GM10266 (cell line): Measurements from ENCODE around the gene TNFRSF4.
A peak's percentile ranks its signal among the peaks of the same experiment; 100 is the strongest.

Experiments
- DNase-seq: peaks from one replicate; pipeline ENCODE4 v3.0.0; 2012; ENCODE audit errors: extremely low spot score
- TF ChIP-seq, protein P1 (sequence below): IDR thresholded peaks from 2 replicates; pipeline ENCODE4 v1.5.1; 2012; ENCODE audit warnings: mild to moderate bottlenecking, low read depth; ENCODE audit not compliant: control insufficient read depth, insufficient read depth; ENCODE audit errors: missing control alignments

The TNFRSF4 gene

GRCh38 chr1:1173793-1174415 is 40.0 kb downstream of the TNFRSF4 start, which contains the start of gene TTLL10:
Gene TTLL10 (plus strand): TSS chr1:1173880. CDS start chr1:1179216, 5,336 bp downstream.
- DNase-seq, result no peak
- TF ChIP-seq, protein P1, sequence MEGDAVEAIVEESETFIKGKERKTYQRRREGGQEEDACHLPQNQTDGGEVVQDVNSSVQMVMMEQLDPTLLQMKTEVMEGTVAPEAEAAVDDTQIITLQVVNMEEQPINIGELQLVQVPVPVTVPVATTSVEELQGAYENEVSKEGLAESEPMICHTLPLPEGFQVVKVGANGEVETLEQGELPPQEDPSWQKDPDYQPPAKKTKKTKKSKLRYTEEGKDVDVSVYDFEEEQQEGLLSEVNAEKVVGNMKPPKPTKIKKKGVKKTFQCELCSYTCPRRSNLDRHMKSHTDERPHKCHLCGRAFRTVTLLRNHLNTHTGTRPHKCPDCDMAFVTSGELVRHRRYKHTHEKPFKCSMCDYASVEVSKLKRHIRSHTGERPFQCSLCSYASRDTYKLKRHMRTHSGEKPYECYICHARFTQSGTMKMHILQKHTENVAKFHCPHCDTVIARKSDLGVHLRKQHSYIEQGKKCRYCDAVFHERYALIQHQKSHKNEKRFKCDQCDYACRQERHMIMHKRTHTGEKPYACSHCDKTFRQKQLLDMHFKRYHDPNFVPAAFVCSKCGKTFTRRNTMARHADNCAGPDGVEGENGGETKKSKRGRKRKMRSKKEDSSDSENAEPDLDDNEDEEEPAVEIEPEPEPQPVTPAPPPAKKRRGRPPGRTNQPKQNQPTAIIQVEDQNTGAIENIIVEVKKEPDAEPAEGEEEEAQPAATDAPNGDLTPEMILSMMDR, result no peak

GRCh38 chr1:1173061-1173792 is 40.7 kb downstream of the TNFRSF4 start:
- TF ChIP-seq, protein P1, result no peak
- no peak for DNase-seq

GRCh38 chr1:1171546-1172340 is 42.2 kb downstream of the TNFRSF4 start:
- TF ChIP-seq, protein P1, result no peak
- DNase-seq, result peak; percentile 74

- TF ChIP-seq, protein P1, result no peak
Measured at GRCh38 chr1:1171161-1171545, 42.8 kb downstream of the TNFRSF4 start.

GRCh38 chr1:1170215-1171091 is 43.5 kb downstream of the TNFRSF4 start:
- no peak for DNase-seq
- TF ChIP-seq, protein P1, result no peak

More at GRCh38 chr1:1171161-1171545, 42.8 kb downstream of the TNFRSF4 start:
- DNase-seq, result no peak

DNA sequence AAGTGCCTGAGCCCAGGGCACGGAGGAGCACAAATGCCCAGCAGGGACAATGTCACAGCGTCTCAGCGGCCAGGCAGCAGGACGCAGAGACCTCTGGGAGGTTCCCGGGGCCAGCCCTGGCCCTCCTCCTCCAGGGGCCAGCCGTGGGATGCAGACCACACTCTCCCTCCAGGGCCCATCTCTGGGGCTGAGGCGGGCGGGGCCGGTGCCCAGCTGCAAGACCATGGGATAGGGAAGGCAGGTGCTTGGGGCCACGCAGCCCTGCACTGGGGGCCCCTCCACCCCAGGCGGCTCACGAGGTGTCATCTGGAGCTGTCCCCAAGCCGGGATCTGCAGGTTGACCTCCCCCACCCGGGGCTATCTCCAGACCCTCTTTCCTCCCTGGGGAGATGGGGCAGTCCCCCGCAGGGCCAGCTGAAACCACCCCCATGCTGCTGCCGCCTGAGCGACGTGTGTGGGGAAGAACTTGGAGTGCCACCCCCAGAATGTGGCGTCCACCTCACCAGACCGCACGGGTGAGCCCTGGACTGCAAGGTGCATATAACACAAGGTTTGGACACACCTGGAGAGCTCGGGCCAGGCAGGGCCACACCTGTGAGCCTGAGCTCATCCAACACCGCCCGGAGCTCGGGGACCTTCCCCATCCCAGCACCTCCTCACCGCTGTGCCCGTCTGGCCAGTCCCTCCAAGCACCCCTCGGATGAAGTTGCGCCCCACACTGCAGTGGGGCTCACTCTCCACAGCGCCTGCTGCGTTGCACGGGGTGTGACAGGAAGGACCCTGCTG is 44.3 kb downstream of the TNFRSF4 start:
- TF ChIP-seq, protein P1, result no peak
- no peak for DNase-seq
